NCI-H345 treated with DMSO at 0.1 percent for 48 hours (cell line): ENCODE measurements around the gene MLH1.

Experiments
- DNase-seq: peaks from one replicate; lab custom pipeline; 2025; ENCODE audit not compliant: unreplicated experiment; lab: John Stamatoyannopoulos, UW

MLH1 gene

DNA sequence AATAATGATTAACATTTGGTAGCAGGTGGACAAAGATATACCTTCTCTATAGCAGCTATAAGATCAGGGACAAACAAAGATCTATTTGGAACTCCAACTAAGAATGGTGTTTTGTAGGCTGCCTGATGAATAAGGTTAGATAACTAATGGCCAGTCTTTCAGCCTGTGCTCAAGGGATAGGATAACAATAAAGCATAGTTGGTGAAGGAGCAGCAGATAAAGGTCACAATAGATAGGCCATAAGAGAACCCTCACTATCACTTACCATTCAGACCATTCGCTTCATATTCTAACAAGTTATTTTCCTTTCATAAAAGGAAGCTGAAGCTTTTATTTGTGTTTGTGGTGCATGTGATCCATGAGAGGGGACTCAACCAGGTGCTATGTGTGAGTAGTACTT, 20.2 kb upstream of the MLH1 start:
- no peak for DNase-seq

DNA sequence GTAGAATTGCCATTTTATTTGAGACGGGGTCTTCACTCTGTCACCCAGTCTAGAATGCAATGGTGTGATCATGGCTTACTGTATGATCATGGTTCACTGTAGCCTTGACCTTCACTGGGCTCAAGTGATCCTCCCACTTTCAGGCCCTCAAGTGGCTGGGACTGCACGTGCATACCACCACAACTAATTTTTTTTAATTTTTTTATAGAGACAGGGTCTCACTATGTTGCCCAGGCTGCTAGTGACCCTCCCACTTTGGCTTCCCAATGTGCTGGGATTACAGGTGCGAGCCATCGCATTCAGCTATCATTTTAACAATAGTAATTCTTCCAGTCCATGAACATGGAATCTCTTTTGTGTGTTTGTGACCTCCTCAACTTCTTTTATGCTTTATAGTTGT, 12.3 kb upstream of the MLH1 start:
- no peak for DNase-seq

DNA sequence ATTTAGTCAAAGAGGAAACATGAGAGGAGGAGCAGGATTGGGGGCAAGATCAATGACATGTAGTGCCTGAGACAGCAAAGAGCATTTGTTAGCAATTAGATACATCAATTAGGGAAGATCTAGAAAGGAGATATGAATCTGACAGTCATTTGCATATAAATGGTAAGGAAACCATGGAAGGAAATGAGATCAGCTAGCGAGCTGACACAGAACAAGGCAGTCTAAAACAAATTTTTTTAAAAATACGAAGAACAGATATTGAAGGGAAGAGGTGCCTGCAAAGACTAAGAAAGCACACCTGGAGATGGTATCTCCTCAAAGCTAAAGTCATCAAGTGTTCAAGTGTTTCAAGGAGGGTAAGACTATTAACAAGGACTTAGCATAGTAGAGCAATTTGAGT, 5.0 kb upstream of the MLH1 start:
- no peak for DNase-seq

DNA sequence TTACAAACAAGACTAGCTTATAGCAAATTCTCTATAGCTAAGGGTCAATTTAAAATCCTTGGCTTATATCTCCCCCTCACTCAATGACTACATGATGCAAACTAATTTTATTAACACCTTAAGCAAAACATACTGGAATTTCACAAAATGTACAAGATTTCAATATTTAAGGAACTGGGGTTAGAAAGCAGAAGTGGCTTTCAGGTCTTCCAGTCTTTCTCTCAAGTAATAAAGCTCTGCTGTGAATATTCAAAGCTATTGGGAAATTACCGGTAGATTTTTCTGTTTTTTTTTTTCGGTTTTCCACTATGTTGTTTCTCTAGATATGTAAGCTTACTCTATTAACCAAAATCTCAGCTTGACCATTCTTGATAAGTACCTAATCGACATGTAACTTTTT, 4.3 kb upstream of the MLH1 start:
- DNase-seq, result no peak

DNA sequence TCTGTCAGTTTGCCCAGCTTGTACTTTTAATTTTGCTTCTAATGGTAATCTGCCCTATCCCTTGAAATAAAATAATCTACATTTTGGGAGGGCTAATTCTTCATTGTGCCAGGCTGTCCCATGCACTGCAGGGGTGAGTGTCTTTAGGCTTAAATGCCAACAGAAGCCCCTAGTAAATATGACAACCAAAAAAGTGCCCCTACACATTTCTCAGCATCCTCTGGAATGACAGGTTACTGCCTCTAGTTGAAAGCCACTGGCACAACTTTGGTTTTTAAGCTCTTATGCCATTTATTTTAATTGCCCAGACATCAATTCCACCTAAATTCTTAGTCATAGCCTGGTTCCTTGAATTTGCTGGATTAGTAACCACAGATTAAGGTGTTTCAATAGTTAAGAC, 3.8 kb upstream of the MLH1 start:
- DNase-seq, result no peak

DNA sequence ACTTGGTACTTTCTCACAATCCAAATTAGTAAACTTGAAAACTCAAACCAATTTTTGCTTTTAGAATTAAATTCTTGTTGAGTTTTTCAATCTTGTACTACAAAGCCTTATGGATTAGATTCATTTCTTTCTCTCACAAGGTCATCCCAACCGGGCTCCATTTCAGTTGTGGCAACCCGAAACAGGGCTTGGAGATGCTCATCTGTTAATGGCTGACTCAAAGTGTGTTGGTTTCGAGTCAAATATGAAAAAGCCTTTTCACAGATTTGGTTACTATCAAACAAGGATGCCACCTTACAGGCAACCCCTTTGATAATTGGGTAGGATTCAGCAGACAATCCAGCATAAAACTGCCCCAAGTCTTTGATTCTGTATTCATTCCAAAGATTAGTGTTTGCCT, 2.2 kb upstream of the MLH1 start:
- DNase-seq, result no peak

DNA sequence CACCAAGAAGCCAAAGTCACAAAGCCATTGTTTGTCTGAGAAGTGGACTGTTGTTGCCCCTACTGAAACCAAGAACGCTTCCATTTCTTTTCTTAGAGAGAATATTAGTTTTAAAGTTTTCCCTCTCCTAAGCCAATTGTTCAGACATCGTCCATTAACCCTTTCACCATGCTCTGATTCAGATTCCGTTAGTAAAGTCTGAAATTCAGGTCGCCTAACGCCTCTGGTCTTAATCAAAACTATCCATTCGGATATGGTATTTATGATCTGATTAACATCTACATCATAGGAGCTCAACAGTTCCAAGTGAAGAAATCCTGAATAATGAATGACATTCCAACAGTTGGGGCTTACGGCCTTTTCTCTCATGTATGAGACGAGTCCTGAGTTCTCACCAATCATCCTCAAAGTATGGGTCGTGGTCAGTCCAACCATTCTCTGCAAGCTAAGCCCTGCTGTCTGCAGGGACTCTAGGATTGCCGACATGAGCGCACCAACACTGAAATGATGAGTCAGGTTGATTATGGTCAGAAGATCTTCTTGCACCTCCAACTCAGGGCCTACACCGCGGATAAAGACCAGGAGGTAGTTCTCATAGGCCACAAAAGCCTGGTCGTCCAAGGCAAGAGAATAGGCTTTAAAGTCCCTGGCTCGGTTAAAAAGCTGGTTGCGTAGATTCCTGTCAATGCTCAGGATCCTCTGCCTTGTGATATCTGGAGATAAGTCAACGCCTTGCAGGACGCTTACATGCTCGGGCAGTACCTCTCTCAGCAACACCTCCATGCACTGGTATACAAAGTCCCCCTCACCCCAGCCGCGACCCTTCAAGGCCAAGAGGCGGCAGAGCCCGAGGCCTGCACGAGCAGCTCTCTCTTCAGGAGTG, 1.2 kb upstream of the MLH1 start:
- DNase-seq, result no peak

DNA sequence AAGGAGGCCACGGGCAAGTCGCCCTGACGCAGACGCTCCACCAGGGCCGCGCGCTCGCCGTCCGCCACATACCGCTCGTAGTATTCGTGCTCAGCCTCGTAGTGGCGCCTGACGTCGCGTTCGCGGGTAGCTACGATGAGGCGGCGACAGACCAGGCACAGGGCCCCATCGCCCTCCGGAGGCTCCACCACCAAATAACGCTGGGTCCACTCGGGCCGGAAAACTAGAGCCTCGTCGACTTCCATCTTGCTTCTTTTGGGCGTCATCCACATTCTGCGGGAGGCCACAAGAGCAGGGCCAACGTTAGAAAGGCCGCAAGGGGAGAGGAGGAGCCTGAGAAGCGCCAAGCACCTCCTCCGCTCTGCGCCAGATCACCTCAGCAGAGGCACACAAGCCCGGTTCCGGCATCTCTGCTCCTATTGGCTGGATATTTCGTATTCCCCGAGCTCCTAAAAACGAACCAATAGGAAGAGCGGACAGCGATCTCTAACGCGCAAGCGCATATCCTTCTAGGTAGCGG, 452 bp upstream of the MLH1 start, which contains the start of gene EPM2AIP1:
EPM2AIP1 (minus strand) TSS at position 326 of the 520 bp plus-strand sequence; CDS start at position 272, 54 bp downstream.
- DNase-seq, result no peak

DNA sequence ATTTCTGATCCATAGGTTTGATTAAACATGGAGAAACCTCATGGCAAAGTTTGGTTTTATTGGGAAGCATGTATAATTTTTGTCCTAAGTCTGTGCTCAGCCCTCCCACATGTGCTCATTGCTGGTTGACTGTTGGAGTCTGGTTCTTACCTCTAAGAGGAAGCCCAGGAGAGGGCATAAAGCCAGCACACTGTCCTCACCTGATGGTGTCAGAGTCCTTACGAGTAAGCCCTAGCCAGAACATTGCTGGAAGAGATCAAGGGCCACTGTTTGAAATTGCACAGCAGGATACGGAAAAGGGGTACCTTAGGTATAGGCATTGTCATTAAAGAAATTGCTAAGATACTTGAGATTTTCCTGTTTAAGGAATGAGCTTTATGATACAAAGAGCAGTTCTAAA, 21.3 kb downstream of the MLH1 start:
- no peak for DNase-seq

DNA sequence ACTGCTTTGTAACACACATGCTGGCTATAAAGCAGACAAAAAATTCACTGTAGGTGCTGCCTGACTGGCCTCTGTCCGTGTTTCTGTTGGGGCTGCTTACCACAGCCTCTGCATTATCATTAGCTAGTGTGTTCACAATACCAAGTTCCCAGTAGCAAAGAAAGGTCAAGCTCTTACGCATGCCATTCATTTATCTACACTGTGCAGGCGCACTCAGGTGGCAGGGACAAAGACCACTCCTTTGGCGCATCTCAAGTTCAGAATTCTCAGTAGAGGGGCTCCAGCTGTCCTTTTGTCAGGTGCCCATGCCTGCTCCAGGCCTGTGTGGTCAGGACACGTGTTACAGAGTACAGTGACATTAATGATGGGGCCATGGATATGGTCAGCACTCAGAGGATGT, 22.3 kb downstream of the MLH1 start:
- no peak for DNase-seq

DNA sequence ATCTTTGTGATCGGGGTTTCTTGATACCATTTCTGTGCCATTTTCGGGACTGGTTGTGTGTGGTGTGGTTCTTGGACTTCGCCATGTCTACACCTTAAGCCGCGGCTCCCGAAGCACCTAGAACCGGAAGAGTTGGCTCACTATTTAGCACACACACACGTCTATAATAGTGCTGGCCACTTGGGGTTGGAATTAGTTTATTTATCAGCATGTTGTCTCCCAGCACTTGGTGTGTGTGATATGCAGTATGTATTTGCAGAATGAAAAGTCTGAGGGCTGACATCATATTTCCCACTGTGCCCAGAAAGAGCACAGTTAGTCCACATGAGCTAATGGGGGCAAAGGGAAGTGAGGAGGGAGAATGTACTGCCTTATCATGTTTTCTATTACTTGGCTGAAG, 23.6 kb downstream of the MLH1 start:
- no peak for DNase-seq

DNA sequence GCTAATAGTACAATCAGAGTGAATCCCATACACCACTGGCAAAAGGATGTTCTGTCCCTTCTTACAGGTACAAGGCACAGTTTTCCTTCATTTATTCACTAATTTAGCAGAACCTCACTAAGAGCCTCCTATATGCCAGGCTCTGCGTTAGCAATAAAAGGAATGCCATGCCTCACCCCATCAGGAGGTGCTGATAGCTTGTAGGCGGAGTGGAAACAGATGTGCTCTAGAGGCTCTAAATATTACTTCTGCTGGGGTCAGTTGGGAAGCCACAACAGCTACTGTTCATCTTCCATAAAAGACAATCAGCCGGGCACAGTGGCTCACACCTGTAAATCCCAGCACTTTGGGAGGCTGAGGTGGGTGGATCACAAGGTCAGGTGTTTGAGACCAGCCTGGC, 24.4 kb downstream of the MLH1 start:
- DNase-seq, result no peak

DNA sequence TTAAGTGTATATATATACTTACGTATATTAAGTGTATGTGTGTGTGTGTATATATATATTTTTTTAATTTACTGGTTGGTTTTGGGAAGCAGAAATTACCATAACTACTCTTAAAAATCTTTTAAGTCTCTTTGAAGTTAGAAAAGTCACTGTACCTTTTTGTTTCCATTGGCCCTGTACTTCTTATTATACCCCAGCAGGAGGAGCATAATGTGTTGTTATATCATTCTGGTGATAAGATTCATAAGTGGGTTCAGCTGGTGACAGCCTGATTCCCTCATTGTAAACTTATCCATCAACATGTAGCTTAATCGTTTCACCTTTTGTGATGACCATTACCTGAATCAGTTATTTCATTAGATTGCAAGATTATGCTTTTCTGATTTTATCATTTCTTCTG, 30.8 kb downstream of the MLH1 start:
- no peak for DNase-seq

DNA sequence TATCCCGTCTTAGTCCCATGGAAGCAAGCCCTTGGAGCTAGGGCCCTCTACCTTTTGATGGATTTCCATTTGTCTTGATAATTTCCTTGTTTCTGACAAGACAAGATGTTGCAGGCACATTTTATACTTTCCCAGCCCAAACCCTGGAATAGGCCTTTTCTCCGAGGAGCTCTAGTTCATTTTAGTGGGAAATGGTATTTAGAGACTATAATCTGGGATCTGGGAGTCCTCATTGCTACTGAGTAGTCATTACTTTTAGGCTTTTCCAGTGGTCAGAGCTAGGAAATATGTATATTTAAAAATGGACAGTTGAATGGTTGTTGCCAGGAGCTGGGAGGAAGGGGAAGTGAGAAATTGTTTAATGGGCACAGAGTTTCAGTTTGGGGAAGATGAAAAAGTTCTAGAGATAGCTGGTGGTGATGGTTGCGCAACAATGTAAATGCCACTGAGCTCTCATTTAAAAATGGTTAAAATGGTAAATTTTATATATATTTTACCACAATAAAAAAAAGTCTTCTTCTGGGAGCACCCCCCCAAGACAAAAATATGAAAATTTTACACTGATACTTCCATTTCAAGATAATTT, 31.6 kb downstream of the MLH1 start:
- DNase-seq, result no peak

DNA sequence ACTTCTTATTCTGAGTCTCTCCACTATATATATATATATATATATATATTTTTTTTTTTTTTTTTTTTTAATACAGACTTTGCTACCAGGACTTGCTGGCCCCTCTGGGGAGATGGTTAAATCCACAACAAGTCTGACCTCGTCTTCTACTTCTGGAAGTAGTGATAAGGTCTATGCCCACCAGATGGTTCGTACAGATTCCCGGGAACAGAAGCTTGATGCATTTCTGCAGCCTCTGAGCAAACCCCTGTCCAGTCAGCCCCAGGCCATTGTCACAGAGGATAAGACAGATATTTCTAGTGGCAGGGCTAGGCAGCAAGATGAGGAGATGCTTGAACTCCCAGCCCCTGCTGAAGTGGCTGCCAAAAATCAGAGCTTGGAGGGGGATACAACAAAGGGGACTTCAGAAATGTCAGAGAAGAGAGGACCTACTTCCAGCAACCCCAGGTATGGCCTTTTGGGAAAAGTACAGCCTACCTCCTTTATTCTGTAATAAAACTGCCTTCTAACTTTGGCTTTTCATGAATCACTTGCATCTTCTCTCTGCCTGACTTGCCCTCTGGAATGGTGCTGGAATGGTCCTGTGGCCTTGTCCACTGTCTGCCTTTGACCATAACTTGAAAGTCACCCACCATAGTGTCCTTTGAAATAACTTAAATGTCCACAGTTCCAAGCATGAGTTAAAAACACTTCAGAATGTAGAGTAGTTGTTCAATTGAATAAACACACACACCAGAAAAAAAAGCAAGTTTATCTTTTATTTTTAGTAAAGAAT, 32.4 kb downstream of the MLH1 start:
- DNase-seq, result no peak

DNA sequence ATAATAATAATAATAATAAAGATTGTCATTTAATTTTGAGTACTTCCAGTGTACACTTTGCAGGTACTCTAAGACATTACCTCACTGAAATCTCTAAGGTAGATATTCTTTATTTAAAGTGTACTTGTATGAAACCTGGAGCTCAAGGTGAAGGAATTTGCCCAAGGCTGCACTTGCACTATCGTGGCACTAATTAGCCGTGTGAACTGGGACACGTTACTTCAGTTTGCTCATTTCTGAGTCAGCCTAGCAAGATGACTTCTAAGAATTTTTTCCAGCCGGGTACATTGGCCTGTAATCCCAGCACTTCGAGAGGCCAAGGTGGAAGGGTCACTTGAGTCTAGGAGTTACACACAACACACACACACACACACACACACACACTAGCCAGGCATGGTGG, 33.5 kb downstream of the MLH1 start:
- no peak for DNase-seq

DNA sequence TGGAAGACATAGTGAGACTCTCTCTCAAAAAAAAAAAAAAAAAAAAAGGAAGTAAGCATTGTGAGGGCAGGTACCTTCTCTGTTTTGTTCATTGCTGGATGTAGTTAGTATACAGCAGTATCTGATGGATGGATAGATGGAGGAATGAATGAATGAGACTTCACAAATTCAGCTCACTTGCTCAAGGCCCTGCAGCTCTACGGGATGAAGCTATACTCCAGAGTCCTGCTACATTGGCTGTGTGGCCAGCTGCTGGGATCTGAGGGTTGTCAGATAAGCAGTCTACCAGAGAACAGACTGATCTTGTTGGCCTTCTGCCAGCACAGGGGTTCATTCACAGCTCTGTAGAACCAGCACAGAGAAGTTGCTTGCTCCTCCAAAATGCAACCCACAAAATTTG, 35.0 kb downstream of the MLH1 start:
- no peak for DNase-seq

DNA sequence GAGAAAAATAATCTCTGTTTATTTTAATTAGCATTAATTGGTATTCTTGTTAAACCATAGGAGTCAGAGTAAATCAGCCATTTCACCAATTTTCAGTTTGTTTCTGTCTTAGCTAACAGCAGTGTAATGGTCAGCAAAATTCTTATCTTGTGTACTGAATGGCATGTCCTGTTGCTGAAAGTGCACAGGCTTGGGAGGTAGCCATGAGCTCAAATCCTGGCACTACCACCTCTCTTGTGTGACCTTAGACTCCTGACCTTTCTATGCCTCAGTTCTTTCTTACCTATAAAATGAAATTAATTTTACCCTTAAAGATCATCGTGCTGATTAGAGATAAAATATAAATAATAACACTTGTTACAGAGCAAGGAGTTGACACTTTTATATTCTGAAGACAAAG, 35.8 kb downstream of the MLH1 start:
- DNase-seq, result no peak

DNA sequence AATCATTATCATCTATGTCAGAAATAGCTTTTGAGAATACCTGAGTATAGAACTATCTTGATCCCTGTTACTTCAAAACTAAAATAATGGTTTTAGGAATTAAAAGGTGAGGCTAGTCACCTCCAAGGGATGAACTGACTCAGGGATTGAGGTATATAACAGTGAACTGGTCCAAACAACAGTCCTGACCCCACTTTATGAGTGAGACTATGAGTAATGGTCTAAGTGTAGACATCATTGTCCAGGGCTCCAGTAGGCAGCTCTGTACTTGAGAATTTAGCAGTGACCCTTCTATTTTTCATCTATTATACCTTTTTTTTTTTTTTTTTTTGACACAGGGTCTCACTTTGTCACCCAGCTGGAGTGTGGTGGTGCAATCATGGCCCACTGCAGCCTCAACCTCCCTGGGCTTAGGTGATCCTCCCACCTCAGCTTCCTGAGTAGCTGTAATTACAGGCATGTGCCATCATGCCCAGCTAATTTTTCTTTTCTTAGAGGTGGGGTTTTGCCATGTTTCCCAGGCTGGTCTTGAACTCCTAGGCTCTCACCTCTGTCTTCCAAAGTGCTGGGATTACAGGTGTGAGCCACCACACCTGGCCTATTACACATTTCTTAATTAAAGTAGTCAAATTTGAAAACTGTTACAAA, 36.3 kb downstream of the MLH1 start:
- DNase-seq, result no peak

DNA sequence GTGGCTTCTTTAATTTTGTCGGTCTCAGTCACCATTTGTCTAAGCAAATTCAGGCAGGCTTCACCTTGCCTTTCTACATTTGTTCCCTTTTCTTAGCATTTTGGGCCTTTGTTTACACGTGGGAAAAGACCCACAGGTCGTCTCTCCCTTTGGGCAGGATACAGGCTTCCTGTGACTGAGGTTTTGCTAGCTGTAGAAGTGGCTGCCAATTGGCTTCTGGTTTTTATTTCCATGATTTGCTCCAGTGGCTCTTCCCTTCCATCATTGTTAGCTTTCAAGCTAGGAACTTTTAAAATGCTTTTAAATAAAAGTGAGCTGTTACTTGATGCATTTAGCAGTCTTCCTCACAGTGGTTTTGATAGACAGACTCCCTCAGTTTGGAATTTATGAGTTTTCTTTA, 37.3 kb downstream of the MLH1 start:
- DNase-seq, result no peak

DNA sequence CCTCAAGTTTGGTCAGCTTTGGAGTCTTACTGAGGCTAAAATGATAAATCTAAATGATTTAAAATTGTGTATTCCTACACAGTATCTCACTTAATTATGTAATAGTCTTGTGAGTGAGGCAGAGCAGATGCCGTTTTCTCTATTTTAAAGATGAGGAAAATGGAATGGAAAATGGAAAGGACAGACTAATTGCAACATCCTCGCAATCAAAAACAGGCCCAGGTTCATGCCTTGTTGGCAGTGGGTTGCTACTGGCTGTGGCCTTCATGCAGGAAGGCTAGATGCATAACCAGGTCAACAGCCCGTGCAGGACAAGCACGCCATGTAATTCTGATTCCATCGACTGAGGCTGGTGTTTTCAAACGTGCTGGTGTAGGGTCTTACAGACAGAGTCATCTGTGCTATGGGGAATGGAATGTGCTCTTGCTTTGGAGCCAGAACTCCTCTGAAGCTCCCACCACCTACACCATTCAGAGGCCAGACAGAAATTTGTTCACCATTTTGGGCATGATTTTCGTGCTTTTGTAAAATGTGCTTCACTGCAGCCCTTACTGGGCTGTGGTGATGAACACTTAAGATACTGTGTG, 37.9 kb downstream of the MLH1 start:
- DNase-seq, result no peak
